D341Med (cell line): ENCODE measurements around the gene SCARF1.

Experiments
- DNase-seq: peaks from one replicate; pipeline ENCODE4 v3.0.0; 2012; ENCODE audit warnings: low spot score

The SCARF1 gene

DNA sequence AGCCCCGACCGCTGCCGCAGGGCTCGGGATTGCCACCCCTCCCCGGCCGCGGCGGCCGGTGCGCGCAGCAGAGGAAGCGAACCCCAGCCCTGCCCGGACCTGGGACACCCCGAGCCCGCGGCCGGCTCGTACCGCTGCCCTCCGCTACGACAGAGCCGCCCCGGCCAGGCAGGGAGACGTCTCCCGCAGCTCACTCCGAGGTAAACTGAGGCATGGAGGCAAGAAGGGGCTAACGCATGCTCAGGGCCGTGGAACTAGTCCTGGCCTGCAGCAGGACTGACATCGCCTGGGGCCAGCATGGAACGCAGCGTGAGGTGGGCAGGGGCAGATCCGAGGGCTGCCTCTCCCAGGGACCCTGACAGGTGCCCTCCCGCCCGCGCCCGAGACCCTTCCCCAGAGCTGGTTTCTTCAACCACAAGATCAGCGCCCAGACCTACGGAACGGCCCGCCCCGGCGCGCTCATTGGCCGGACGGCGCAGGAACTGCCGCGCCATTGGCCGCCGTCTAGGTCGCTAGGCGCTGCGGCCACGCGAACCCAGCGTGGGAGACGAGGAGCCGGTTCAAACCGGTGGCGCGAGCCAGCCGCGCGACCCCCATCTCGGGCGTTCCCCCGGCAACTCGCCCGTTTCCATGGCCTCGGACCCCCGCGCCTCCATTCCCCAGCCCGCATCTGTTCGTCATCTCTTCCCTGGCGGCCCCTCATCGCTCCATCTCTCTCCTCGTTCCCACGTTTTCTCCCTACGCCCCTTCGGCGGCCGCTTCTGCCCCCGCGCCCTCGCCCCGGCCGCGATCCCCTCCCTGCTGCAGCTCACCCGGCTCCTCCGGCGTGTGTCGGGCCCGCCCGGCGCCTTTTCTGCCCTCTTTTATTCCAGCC, 17.3 kb downstream of the SCARF1 start, which contains the start of gene SLC43A2:
SLC43A2 (minus strand) TSS at position 853 of the 874 bp plus-strand sequence. CDS start 960 bp downstream, outside the sequence.
- peak; percentile 86 for DNase-seq

DNA sequence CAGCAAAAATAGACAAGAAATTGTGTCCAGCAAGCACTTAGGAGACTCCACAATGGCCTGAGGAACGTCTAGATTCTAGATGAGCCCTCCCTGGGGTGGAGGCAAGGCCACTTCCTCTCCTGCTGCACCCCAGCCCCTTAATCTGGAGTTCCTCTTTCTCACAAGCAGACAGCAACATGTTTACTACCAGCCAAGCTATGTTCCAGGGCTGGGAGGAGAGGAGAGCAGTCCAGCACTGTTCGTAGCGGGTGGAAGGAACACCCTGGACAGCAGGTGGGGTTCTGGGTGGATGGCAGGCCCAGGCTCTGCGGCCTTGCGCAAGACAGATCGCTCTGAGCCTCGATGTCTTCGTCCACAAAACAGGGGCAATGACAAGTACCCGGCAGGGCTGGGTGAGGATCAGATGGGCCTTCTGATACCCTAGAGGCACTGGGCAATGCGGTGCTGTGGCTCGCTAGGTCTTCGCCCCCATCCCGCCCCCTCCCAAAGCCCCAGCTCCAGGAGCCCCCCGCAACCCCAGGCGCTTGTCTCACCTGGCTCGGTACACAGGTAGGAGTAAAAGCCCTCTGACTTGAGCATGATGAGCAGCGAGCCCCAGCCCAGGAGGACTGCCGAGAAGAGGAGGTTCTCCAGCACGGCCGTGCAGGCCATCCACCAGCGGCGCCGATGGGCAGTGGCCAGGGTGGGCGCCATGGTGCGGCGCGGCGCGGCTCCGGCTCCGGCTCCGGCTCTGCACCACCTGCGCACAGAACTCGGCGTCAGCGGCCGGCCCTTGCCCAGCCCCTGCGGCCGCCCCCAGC, 18.1 kb downstream of the SCARF1 start:
- DNase-seq: no peak

DNA sequence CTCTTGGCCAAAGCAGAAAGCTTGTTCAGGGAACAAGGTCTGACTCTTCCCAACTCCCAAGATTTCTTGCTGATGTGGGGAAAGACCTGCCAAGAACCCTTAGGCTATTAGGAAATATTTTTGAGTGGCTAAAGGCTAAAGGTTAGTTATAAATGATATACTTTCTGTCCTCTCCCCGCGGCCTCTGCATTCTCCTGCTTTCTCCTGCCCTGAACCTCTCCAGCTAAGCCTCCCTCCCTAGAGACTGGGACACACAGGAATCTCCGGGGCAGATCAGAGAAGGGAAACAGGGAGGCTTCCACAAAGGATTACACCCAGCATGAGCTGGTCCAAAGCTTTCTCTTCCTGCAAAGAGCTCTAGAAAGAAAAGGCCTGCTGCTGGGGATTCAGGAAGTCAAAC, 19.2 kb downstream of the SCARF1 start:
- DNase-seq: peak; percentile 67

DNA sequence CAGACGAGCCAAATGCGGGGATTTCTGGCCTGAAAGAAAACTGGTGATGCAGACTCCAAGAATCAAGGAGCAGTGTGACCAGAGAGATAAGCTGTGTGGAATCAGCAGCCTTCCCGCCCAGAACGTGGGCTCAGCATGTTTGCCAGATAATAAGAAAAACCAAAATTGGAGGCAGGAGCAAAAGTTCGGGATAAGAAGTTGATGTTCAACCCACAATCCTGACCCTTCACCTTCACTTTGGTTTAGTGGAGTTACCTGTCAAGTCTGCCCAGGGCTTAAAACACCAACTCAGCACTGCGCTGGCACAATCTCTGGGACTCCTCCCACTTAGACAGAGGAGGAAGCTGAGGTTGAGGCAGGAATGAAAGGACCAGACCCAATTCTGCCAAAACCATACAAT, 20.0 kb downstream of the SCARF1 start:
- no peak for DNase-seq

DNA sequence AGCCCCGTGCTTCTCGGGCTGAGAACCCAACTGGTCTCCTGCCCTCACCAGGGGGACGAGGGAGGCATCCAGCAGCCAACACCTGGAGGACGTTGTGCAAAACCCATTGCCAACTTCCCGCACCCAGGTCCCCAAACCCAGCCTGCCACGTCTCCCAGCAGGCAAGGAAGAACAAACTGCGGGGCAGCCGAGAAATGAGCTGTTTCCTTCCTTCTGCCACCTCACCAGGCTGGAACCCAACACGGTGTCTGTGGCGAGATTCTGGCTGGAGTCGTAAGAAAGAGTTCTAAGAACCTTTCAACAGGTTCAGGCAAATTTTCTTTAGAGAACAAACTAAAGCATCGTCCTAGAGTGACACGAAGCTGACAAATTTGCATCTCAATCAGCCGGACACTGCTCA, 20.5 kb downstream of the SCARF1 start:
- no peak for DNase-seq

- no peak for DNase-seq
These were observed 20.9 kb downstream of the SCARF1 start for GRCh38 chr17:1624650-1625049.

GRCh38 chr17:1623057-1623630, 22.4 kb downstream of the SCARF1 start:
- DNase-seq: no peak

GRCh38 chr17:1621273-1621954, 24.1 kb downstream of the SCARF1 start:
- no peak for DNase-seq

GRCh38 chr17:1620486-1620885, 25.0 kb downstream of the SCARF1 start:
- DNase-seq: no peak

GRCh38 chr17:1617620-1618174, 27.8 kb downstream of the SCARF1 start:
- DNase-seq: no peak

DNA sequence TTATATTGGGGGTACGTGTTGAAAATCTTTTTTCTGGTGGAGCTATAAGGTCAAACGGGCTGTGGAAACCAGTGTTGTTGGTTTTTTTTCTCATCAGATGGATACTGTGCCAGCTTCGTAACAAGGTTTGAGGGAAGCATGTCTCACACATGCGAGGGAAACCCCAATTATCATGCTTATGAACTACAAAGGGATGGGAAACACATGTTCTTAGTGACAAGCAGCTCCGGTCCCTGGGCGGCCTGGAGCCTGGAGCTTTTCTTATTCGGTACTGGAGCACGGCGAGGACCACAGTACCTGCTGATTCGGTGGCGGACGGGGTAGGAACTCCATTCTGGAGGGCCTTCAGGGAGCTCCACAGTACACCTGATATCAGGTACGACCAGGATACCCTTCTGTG, 29.4 kb downstream of the SCARF1 start:
- DNase-seq: no peak

GRCh38 chr17:1612400-1612799, 33.1 kb downstream of the SCARF1 start:
- DNase-seq: no peak

DNA sequence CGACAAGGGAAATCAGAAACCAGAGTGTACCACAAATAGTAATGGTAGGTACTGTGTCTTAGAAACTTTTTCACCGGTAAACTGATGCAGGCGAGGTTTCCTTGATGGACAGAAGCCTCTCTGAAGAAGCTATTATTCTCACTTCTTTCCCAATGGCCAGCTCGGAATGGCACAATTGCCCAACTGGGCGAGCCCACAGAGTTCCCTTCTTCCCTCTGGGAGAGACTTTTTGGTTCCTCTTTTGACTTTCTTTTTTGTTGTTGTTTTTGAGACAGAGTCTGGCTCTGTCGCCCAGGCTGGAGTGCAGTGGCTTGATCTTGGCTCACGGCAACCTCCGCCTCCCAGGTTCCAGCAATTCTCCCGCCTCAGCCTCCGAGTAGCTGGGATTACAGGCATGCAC, 33.8 kb downstream of the SCARF1 start:
- DNase-seq: no peak

GRCh38 chr17:1608676-1609075, 36.9 kb downstream of the SCARF1 start:
- no peak for DNase-seq

- DNase-seq: no peak
These were observed 37.6 kb downstream of the SCARF1 start for GRCh38 chr17:1607971-1608320.

DNA sequence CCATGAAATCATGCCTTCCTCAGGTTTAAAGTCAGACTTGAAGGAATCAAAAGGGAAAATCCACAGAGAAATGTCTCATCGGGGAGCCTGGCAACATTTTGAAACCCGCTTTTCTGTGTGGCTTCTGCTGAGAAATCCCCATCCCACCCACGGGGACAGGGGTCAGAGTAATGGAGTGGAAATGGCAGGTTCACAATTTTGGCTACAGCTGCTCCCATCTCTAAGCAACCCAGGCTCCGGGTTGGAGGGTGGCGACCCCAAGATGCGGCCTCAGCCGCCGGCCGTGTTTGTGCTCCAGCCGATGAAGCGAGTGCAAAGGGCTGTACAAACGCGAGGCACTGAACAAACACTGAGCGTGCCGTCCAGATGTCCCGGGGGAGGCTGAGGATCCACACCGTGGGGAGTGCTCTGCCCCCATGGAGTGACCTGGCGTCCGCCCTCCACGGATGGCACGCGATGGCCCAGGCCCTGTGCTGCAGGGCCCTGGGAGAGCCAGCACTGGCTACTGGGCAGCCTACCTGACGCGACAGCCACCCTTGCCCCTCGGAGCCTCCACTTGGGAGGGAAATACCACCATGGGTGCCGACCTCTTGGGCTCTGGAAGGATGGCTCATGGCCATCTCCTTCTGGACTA, 39.1 kb downstream of the SCARF1 start:
- DNase-seq: no peak

DNA sequence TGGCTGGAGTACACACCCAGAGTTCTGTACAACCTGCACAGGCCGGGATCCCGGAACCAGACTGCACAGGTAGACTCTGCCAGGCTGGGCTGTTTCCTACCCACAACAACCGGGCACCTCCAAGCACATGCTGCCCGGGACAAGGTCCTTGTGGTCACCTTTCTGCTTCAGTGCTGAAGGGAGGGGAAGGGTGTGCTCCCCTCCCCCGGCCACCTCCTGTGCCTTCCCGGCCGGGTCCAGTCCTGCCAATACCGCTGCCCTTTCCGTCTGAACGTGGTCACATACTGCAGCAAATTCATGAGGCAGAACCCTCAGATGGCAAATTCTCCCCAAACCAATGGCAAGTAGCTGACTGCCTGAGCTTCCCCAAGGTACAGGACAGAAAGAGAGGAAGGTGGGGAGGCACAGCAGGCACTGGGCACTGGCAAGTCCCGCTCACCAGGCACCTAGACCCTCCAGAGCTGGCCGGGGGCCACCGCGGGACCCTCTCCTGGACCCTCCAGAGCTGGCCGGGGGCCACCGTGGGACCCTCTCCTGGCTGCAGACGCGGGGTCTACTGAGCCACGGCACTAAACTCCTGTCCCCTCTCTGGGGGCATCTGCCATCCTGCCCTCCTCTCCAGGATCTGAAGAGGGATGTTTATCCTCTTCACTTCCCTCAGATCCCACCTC, 39.7 kb downstream of the SCARF1 start:
- no peak for DNase-seq

DNA sequence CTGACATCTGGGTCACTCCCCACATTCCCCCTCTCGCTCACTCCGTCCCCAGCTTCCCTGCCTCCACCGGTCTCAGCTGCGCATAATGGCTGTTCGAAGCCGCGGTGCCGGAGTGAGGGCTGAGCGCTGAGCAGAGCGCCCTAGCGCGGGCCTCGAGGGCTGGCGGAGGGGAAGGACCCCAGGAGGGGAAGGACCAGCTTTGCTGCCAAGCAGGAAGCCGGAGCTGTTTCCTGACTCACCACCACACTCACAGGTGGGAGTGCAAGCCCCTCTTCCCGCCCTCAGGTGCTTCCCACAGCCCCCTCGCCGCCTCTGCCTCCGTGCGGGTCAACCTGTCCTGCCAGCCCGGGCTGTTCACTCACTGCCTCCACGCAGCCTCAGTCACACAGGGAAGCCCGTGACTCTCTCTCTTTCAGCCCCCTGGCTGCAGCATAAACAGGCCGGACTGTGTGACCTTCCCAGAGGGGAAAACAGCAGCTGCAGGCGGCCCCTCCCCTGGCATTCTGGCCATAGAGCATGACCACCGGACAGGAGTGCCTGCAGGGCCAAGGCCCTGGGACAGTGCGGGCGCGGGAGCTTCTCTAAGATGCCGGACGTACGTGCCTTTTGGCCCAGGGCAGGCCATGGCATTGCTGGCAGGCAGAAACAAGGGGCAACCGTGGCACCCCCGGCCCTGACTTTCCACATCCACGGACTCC, 40.6 kb downstream of the SCARF1 start:
- no peak for DNase-seq

DNA sequence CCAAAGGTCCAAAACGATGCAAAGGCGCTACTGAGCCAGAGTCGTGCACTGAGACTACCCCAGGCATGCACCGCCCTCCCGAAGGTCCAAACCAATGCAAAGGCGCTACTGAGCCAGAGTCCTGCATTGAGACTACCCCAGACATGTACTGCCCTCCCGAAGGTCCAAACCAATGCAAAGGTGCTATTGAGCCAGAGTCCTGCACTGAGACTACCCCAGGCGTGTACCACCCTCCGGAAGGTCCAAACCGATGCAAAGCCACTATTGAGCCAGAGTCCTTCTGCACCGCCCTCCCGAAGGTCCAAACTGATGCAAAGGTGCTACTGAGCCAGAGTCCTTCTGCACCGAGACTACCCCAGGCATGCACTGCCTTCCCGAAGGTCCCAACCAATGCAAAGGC, 44.0 kb downstream of the SCARF1 start:
- no peak for DNase-seq

DNA sequence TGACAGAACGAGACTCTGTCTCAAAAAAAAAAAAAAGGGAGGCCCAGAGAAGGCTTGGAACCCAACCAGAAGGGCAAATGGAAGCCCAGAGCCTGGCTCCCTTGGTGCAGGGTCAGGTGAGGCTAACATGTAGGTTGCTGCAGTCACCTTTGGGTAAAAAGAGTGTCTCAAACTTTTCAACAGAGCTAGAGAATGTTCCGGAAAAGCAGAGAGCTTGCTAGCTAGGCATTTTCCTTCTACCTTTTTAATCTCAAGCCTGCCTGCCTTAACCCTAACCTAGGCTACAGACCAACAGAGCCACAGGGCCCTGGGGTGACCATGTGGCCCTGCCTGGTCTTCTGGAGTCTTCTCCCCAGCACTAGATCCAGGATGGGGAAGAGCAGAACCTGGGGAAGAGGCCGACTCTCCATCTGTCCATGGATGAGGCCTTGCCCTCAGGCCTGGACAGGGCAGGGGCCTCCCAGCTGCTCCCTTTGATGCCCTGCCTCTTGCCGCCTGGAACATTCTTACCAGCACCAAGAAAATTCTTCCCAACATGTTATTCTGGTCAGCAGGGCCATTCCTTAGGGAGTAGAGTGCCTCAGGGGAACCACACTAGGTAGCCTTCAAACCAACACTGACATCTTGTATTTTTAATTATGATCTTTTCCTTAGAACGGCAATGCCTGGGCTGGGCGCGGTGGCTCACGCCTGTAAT, 47.0 kb downstream of the SCARF1 start:
- DNase-seq: no peak
